GM18526 (cell line): ENCODE data around the gene EXOC3.

ENCODE experiments used
- POLR2A ChIP-seq: IDR thresholded peaks from 3 replicates; pipeline ENCODE4 v1.6.1; 2011; ENCODE audit not compliant: insufficient read length; ENCODE audit errors: extremely low read depth

The EXOC3 gene

DNA sequence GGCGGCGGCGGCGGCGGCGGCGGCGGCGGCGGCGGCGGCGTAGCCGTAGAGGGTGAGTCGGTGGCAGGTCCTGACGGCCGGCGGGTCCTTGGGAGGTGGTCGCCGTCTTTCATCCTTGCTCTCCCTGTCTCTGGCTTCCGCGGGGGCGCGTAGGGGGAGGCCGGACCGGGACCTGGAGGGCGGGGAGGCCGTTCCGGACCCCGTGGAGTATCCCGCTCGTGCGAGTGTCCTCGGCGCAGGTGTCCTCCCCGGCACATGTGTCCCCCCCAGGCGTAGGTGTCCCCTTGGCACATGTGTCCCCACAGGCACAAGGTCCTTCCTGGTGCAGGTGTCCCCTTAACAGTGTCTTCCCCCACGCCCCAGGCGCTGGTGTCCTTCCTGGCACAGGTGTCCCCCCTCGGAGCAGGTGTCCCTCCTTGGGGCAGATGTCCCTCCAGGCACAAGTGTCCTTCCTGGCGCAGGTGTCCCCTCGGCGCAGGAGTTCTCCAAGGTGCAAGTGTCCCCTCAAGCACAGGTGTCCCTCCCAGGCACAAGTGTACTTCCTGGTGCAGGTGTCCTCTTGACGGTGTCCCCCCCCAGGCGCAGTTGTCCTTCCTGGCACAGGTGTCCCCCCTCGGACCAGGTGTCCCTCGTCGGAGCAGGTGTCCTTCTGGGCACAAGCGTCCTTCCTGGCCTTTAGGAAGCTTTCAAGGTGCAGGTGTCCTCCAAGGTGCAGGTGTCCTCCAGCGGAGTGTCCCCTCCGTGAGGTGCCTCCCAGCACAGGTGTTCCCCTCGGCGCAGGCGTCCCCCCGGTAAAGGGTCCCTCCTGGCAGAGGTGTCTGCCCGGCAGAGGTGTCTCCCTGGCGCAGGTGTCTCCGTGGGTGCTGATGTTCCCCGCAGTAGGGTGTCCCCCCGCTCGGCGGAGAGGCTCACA is 519 bp downstream of the EXOC3 start:
- TF ChIP-seq POLR2A, result no peak

DNA sequence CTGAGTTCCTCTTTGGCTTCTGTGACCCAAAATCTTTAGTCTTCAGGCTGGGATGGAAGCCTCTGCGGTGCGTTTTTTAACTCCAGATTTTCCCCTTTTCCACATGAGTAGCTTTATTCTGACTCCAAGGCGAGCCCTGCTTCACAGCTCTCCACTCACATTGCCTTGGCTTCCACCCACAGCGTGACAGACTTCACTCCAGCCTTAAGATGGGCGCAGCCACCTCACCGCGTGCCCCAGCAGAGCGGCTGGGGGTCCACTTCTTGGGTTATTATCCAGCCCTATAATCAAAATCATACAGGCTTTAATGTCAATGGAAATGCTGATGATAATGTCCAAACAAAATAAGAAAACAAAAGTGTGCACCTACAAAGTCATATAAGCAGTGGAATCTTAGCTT is 1.2 kb downstream of the EXOC3 start:
- no peak for TF ChIP-seq POLR2A

DNA sequence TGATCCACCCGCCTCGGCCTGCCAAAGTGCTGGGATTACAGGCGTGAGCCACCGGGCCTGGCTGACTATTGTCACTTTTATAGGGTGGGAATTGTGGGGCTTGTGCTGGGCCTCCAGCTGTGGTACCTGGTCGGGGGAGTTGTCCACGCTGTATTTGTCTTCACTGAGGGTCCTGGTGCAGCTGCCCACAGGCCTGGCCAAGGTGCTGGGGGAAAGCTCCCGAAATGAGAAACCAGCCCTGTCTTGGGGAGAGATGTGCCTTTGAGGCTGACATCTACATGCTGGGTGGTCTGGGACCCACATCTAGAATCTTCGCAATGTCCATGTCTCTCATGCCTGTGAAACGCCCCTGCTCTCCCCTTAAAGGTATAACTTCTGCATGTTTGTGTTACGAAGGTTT is 2.6 kb downstream of the EXOC3 start:
- no peak for TF ChIP-seq POLR2A

DNA sequence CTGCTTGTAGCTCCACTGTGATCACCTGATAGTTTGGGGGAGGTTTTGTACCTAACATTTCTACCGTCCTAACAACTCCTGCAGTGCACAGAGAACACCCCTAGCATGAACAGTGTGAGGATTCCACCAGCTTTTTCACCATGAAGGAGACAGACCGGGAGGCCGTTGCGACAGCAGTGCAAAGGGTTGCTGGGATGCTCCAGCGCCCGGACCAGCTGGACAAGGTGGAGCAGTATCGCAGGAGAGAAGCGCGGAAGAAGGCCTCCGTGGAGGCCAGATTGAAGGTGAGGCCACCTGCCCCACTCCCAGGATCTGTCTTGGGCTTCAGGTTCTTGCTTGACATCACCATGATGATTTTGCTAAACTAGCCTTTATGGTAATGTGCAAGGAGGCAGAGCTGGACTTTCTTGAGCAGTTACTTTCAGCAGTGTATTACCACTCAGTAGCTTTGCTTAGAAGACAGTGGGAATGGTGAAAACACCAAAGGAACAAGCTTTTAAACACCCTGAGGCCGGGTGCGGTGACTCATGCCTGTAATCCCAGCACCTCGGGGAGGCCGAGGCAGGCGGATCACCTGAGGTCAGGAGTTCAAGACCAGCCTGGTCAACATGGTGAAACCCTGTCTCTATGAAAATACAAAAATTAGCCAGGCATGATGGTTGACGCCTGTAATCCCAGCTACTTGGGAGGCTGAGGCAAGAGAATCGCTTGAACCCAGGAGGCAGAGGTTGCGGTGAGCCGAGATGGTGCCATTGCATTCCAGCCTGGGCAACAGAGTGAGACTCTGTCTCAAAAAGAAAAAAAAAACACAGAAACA is 3.3 kb downstream of the EXOC3 start:
- TF ChIP-seq POLR2A, result no peak

DNA sequence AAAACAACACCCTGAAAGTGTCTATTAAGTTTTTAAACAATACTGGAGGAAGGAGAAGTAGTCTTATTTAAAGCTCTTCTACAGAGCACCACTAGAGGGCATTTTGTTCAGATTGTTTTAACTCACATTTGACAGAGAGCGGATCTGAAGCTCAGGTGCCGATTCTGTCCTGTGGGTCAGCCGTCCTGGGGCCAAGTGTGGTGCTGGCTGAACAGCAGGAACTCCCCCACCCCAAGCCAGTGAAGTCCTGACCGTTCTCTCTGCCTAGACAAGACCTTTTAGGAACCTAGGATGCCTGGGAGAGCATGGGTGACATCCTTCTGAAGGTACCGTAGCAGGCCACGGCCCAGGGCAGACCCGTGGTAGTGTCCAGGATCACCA is 3.9 kb downstream of the EXOC3 start:
- TF ChIP-seq POLR2A, result no peak

DNA sequence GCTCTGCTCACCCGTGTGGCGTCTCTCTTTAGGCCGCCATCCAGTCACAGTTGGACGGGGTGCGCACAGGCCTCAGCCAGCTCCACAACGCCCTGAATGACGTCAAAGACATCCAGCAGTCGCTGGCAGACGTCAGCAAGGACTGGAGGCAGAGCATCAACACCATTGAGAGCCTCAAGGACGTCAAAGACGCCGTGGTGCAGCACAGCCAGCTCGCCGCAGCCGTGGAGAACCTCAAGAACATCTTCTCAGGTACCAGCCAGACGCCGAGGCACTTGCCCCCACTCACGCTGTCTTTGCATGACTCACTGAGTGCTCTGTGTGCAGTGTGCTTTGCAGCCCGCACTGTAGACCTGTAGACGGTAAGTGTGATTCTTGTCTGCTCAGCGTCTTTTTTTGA is 4.5 kb downstream of the EXOC3 start:
- TF ChIP-seq POLR2A, result no peak

DNA sequence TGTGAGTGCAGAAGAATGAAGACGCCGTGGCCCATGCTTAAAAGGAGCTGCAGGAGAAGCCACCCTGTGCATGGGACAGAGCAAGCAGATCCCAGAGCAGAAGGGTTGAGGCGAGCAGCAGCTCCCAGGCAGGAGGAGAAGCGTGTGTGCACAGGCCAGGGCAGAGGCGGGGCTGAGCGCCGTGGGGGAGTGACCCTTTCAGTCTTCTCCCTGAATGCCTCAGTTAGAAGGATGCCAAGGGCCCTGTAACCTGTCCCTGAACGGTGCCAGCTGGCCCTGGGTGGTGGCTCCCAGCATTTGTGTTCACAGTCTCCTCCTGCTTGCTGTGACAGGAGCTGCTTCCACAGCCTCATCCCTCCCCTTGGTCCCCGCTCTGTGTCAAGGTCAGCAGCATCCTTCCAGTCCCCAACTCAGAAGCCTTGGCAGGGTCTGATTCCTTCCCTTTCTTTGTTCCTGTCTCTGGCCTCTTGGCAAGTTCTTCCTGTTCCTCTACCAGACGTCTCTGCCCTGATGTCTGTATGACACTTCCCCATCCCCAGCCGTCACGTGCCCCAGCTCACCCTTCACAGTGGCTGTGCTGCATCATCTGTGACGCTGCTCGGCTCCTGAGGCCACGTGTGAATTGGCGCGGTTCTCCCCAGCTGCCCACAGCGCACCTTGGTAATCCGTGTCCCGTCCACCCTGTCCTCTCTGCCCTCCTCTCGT is 5.2 kb downstream of the EXOC3 start:
- no peak for TF ChIP-seq POLR2A

DNA sequence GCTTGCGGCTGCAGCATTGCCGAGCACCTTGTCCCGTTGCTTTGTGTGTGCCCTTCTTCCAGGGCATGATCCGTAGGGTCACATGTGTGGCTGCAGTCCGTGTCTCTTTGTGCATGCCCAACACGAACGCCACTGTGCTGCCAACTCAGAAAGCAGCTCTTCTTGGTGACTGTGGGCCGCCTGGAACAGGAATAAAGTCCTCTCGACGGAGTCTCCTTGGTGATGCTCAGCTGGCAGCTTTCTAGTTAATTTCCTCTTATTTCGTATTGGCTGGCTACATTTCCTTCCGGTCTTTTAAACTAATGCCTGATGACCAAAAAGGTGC is 5.8 kb downstream of the EXOC3 start:
- TF ChIP-seq POLR2A, result no peak

DNA sequence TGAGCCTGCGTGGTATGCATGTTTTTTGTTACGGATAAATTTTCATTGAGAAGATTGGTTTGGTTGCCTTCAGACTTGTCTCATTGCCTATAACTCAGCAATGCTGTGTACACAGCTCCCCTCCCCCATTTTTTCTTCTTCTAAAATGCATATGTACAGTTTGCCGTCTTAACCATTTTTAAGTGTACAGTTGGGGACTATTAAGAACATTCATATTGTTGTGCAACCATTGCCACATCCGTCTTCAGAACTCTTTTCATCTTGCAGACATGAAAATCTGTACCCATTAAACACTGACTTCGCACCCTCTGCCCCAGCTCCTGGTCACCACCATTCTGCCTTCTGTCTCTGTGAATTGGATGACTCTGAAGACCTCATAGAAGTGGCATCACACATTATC is 6.2 kb downstream of the EXOC3 start:
- no peak for TF ChIP-seq POLR2A

DNA sequence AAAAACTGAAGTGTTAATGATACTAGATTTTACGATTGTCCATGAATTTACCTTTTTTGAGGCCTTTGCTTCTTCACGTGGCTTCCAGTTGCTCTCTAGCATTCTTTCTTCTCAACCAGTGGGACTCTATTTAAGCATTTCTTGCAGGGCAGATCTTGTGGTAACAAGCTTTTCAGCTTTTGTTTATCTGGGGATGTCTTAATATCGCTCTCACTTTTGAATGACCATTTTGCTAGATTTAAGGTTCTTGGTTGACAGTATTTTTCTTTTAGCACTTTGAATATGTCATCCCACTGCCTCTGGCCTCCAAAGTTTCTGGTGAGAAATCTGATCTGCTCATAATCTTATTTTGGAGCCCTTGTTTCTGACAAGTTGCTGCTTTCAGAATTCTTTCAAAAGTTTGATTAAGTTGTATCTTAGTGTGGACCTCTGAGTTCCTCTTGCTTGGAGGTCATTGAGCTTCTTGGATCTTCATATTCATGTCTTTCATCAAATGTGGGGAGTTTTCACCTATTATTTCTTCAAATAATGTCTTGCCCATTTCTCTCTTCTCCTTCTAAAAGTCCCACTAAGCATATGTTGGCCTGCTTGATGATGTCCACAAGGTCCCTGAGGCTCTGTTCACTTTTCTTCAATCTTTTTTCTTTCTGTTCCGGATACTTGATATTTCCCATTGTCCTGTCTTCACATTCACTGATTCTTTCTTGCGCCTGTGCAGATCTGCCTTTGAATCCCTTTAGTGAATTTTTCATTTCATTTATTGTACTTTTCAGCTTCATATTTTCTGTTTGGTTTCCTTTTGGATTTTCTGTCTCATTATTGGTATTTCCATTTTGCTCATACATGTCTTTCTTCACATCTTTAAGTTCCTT is 8.8 kb downstream of the EXOC3 start:
- TF ChIP-seq POLR2A, result no peak

DNA sequence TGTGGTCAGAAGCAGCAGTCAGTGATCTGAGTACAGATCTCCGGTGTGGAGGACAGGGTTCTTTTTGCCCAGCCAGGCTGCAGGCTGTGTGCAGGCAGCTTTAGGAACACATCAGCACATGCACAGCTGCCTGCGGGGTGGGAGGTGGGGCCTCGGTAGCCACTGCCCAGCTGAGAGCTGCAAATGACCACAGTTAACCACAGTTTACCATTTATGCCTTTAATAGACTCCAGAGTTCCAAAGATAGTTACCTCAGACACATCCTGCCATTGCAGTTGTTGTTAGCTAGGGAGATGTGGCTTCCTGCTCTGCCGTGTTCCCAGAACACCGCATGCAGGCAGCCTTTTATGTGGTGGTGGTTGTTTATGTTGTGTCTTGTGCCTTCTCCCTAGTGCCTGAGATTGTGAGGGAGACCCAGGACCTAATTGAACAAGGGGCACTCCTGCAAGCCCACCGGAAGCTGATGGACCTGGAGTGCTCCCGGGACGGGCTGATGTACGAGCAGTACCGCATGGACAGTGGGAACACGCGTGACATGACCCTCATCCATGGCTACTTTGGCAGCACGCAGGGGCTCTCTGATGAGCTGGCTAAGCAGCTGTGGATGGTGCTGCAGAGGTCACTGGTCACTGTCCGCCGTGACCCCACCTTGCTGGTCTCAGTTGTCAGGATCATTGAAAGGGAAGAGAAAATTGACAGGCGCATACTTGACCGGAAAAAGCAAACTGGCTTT is 10.2 kb downstream of the EXOC3 start:
- TF ChIP-seq POLR2A, result no peak

DNA sequence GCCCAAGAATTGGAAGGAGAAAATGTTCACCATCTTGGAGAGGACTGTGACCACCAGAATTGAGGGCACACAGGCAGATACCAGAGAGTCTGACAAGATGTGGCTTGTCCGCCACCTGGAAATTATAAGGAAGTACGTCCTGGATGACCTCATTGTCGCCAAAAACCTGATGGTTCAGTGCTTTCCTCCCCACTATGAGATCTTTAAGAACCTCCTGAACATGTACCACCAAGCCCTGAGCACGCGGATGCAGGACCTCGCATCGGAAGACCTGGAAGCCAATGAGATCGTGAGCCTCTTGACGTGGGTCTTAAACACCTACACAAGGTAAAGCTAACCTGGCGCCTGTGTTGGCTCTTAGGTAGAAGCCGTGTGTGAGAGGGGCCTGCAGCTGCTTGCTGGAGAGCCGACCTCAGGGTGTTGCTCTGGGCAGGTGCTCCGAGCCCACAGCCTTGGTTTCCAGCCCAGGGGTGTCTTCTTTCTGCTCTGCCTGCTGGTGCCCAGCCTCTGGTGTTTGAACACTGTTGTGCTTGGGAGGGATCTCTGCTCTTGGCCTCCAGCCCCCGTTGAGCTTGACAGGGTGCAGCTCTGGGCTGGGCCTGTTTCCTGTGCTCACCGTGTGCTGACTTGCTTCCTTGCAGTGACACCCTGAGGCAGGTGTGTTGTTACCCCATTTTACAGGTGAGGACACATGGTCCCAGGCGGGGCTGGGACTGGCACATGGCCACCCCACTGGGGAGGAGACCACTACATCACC is 10.9 kb downstream of the EXOC3 start:
- no peak for TF ChIP-seq POLR2A

DNA sequence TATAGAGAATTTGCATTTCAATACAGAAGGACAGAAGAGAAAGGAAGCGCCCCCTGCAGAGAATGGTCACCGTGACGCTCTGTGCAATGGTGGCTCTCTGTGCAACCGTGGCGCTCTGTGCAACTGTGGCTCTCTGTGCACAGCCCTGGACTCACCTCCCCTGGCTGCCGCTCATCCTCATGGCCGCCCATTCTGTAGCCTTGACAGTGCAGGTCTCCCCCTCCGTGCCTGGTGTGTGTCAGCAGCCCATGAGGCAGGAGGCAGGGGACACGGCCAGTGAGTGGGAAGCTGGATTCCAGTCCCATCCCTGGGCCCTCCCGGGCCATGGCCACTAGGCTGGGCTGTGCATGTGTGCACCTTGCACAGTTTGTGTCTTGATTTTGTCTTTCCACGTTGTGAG is 12.0 kb downstream of the EXOC3 start:
- TF ChIP-seq POLR2A, result no peak

DNA sequence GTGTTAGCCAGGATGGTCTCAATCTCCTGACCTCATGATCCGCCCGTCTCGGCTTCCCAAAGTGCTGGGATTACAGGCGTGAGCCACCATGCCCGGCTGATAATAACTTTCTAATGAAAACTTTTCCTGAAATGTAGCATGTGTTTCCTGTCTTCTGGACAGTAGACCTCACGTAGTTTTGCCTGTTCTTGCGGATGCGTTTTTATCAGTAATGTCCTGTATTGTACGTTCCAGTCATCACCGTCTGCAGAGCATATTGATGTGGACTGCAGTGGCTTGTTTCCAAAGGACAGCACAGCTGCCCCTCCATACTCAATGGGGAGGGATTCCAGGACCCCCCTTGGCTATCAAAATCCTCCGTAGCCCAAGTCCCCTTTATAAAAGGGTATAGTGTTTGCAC is 12.8 kb downstream of the EXOC3 start:
- TF ChIP-seq POLR2A, result no peak
